NCI-H128 (cell line): ENCODE data around the gene PRR12.
A peak's percentile ranks its signal among the peaks of the same experiment; 100 is the strongest.

ENCODE experiments used
- DNase-seq: peaks from one replicate; lab custom pipeline; 2025; ENCODE audit not compliant: unreplicated experiment; lab: John Stamatoyannopoulos, UW

Gene PRR12

GRCh38 chr19:49591731-49592485 lies 926 bp downstream of the PRR12 start:
- no peak for DNase-seq

- no peak for DNase-seq
Observed at GRCh38 chr19:49592486-49593232, 1.7 kb downstream of the PRR12 start.

GRCh38 chr19:49593233-49594113 lies 2.5 kb downstream of the PRR12 start:
- DNase-seq, result peak; percentile 61

GRCh38 chr19:49594157-49594992 lies 3.4 kb downstream of the PRR12 start:
- no peak for DNase-seq

GRCh38 chr19:49594993-49595818 lies 4.2 kb downstream of the PRR12 start:
- no peak for DNase-seq

GRCh38 chr19:49595819-49596404 lies 4.9 kb downstream of the PRR12 start:
- DNase-seq, result no peak

GRCh38 chr19:49596407-49596806 lies 5.4 kb downstream of the PRR12 start:
- no peak for DNase-seq

GRCh38 chr19:49596954-49597702 lies 6.1 kb downstream of the PRR12 start:
- no peak for DNase-seq

GRCh38 chr19:49597703-49597974 lies 6.7 kb downstream of the PRR12 start:
- DNase-seq, result no peak

- no peak for DNase-seq
Observed at GRCh38 chr19:49599378-49600295, 8.7 kb downstream of the PRR12 start.

GRCh38 chr19:49601482-49602038 lies 10.6 kb downstream of the PRR12 start:
- no peak for DNase-seq

GRCh38 chr19:49602806-49603205 lies 11.8 kb downstream of the PRR12 start:
- no peak for DNase-seq

GRCh38 chr19:49605605-49606004 lies 14.6 kb downstream of the PRR12 start:
- DNase-seq, result no peak

GRCh38 chr19:49609499-49610092 lies 18.6 kb downstream of the PRR12 start:
- DNase-seq, result no peak

- DNase-seq, result no peak
Observed at GRCh38 chr19:49613374-49613773, 22.4 kb downstream of the PRR12 start.

GRCh38 chr19:49614096-49614833 lies 23.3 kb downstream of the PRR12 start:
- DNase-seq, result no peak
